ENCODE results near the gene PLXNA2.

DNA sequence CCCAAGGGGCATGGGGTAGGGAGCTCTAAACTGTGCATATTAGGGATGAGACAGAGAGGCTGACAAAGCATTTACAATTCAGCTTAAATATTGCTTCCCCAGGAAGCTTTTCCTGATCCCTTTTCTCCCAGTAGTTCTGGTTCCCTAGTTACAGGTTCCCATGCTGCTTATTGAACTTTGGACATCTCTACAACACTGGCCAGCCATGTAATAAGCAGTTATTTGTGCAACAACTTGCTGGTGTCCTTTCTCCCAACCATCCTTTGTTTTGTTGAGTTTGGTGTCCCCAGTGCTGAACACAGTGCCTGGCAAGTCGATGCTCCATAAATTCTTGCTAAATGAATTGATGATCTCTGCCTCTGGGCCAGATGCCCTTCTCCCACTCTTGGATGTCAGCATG lies 80.6 kb downstream of the PLXNA2 start:
- TF ChIP-seq BACH2 (CRISPR knock-in tag; IDR thresholded peaks at IDR 0.05; ENCODE audit: borderline replicate concordance) (no peak), ISL1 (CRISPR knock-in tag; IDR thresholded peaks at IDR 0.05) (no peak)
- TF ChIP-seq, protein P1, sequence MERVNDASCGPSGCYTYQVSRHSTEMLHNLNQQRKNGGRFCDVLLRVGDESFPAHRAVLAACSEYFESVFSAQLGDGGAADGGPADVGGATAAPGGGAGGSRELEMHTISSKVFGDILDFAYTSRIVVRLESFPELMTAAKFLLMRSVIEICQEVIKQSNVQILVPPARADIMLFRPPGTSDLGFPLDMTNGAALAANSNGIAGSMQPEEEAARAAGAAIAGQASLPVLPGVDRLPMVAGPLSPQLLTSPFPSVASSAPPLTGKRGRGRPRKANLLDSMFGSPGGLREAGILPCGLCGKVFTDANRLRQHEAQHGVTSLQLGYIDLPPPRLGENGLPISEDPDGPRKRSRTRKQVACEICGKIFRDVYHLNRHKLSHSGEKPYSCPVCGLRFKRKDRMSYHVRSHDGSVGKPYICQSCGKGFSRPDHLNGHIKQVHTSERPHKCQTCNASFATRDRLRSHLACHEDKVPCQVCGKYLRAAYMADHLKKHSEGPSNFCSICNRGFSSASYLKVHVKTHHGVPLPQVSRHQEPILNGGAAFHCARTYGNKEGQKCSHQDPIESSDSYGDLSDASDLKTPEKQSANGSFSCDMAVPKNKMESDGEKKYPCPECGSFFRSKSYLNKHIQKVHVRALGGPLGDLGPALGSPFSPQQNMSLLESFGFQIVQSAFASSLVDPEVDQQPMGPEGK (CRISPR knock-in tag; IDR thresholded peaks at IDR 0.05; ENCODE audit: borderline replicate concordance), result no peak
